HG02885 (cell line): ENCODE measurements around the gene CYTH1.
"Not testable (repeated sequence)": the region's sequence is repeated elsewhere in the genome, so short reads cannot be mapped to it uniquely, and the experiment has no call there.

Experiments used
- ATAC-seq: cut with Tn5 transposase; IDR thresholded peaks from one replicate; pipeline ENCODE4 v1.9.1; 2021; ENCODE audit warnings: mild to moderate bottlenecking; ENCODE audit not compliant: unreplicated experiment, poor library complexity

Gene CYTH1

DNA sequence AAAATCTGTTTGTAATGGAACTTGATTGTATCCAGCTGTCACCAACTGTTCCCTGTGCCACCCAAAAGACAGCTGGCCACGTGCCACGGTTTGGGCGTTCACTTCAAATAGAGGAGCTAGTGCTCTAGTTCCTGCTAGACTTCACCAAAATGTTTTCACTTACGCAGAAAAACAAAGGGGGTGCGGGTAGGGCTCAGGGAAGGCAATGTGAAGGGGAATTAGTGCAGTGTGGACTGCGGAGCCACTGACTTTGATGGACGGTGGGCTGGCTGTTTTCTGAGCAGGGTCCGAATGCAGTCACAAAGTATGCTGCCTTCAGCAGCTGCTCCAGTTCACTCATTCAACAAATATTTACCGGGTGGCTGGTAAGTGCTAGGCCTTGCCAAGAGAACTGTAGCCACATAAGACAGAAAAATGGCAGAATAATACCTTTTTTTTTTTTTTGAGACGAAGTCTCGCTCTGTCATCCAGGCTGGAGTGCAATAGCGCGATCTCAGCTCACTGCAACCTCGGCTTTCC lies 7.6 kb upstream of the CYTH1 start:
- ATAC-seq = no peak

GRCh38 chr17:78789149-78789662 lies 7.1 kb upstream of the CYTH1 start:
- ATAC-seq = no peak

DNA sequence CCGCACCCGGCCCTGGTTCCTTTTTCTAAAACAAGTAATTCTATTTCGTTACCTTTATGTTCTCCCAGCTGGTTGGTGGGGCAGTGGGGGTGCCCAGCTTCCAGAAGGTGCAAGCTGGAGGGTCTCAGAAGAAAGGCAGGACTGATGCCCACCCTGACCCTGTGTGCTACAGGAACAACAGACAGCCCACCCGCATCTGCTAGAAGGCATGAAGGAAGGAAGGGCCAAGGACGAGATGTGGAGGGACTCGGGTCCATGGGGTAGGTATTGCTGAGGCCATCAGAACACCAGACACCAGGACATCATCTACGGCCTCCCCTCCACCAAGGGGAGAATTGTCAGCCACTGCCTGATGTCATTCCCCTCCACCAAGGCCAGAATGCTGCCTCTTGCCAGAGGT lies 6.4 kb upstream of the CYTH1 start:
- ATAC-seq = no peak

- ATAC-seq = no peak
Measured at GRCh38 chr17:78787444-78787843, 5.4 kb upstream of the CYTH1 start.

DNA sequence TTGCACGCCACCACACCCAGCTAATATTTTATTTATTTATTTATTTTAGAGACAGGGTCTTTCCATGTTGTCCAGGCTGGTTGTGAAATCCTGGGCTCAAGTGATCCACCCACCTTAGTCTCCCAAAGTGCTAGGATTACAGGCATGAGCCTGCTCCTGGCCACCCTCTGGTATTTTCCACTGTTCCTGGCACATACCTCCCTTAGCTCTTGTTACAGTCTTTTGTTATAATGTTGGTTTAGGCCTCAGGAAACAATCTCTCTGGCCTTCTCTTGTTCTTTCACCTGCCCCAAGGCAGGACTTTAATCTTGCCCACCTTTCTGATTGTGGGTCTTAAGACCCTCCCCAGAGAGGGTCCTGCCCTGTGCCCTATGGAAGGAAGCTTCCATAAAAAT lies 3.6 kb upstream of the CYTH1 start:
- no peak for ATAC-seq

- no peak for ATAC-seq
Measured at GRCh38 chr17:78785011-78785662, 3.1 kb upstream of the CYTH1 start.

- no peak for ATAC-seq
Measured at GRCh38 chr17:78784352-78784751, 2.3 kb upstream of the CYTH1 start.

DNA sequence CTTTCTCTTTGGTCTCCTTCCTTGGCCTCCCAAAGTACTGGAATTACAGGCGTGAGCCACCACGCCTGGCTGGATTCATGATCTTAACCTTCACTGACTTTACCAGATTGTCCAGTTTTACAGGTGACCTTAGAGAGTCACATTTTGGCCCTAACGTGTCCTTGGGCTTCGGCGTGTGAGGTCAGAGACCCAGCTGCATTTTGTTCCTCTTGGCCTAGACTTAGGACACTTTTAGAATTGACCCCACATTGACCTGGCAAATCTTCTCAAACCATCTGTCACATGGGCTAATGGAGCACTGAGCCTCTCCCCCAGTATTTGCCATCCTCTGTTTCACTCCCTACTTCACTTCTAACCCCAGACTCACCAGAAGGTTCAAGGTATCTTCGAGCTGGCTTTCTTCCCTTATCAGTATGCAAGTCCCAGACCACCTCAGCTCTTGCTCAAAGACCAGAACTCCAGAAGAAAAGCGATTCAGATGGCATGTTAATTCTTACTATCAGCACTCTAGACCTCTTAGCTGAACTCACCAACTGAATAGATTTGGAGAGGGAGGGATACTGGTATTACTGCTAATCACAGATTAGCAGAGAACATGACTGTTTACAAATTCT lies 1.7 kb upstream of the CYTH1 start:
- no peak for ATAC-seq

DNA sequence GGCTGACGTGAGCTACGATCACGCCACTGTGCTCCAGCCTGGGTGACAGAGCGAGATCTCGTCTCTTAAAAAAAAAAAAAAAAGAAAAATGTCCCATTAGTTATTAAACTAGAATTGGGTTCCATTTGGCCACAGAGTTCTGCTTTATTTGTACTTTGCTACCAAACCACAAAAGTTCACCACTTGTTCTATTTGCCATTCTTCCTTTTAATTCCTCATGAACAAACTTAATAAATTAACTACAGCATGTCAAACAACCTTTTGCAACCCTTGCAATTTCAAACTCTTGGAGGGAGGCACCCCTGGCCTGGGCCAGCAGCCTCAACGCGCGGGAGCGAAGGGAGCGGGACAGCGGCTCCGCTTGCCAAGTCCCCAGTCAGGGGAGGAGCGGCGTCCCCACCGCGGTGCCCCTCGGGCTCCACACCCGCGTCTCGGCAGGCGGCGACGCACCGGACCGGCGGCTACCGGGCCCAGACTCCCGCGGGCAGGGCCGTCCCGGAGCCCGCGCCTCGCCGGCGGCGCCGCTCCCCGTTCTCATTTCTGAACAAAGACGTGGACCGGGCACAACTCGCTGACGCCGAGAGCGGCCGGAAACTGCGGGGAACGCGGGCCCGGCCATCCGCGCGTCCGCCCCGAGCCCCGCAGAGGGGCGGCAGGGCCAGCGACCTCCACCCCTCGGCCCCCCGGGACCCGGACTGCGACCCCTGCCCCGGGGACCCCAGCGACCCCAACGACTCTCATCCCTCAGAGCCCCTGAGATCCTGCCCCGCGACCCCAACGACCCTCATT lies 775 bp downstream of the CYTH1 start:
- ATAC-seq = peak; percentile 18

DNA sequence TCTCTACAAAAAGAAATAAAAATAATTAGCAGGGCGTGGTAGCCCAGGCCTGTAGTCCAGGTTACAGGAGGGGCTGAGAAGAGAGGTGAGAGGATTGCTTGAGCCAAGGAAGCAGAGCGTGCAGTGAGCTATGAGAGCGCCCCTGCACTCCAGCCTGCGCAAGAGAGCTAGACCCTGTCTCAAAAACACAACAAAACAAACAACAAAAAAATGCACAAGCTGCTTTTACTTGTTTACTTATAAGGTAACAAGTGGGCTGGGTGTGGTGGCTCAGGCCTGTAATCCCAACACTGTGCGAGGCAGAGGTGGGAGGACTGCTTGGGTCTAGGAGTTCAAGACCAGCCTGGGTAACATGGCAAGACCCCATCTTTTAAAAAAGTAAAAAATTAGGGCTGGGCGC lies 1.7 kb downstream of the CYTH1 start:
- no peak for ATAC-seq

- no peak for ATAC-seq
Measured at GRCh38 chr17:78779850-78780249, 2.2 kb downstream of the CYTH1 start.

GRCh38 chr17:78779286-78779651 lies 2.8 kb downstream of the CYTH1 start:
- ATAC-seq = not testable (repeated sequence)

DNA sequence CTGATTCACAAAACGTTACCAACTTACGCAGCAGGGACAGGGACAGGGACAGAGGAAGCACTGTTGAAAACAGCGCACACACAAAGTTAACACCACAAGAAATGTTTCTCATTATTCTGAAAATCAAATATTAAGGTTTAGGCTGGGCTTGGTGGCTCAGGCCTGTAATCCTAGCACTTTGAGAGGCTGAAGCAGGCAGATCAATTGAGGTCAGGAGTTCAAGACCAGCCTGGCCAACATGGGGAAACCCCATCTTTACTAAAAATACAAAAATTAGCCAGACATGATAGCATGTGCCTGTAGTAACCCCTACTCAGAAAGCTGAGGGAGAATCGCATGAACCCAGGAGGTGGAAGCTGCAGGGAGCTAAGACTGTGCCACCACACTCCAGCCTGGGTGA lies 4.2 kb downstream of the CYTH1 start:
- ATAC-seq = no peak

DNA sequence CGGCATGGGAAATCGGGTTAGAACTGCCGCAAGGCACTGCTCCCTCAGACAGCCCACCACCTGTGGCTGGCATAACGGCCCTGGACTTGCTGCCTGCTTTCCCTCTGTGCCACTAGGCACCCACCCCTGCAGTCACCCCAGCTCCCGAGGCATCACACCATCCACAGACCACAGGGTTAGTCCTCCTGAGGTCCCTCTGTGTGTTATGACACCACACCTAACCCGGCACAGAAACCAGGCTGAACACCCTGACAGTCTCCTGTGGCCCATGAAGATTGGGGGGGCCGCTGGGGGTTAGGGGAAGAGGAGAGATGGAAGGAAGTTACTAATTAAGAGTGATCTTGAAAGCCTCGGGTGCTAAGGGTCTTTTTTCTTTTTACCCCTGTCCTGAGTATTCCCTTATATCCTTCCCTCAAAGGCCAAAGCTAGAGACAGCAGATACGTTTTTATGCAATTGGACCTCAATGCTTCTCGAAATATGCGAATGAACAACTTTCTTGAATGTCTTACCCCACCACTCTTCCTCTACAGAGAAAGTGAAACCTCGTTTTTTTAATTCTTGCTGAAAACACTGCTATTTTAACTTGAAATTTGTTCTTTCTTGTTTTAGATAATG lies 7.0 kb downstream of the CYTH1 start:
- ATAC-seq = no peak

DNA sequence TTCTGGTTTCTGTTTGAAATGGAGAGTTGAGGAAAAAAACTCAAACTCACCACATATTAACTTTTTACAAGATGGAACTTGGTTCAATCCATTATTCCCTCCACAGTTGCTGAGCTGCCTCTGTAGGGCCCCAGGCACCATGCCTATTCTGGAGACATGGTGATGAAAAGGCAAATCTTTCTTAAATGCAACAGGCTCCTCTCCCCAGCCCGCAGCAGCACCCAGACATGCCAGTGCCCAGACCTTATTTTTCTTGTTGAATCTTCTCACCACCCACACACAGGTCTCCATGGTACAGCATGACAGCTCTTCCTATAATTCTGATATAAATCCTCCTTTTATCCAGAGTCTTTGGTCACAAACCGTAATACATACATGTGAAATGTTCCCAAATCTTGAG lies 7.6 kb downstream of the CYTH1 start:
- no peak for ATAC-seq

- no peak for ATAC-seq
Measured at GRCh38 chr17:78771758-78772382, 10.2 kb downstream of the CYTH1 start.

GRCh38 chr17:78769196-78769773 lies 12.8 kb downstream of the CYTH1 start:
- ATAC-seq = no peak

GRCh38 chr17:78767806-78768205 lies 14.3 kb downstream of the CYTH1 start:
- ATAC-seq = no peak

DNA sequence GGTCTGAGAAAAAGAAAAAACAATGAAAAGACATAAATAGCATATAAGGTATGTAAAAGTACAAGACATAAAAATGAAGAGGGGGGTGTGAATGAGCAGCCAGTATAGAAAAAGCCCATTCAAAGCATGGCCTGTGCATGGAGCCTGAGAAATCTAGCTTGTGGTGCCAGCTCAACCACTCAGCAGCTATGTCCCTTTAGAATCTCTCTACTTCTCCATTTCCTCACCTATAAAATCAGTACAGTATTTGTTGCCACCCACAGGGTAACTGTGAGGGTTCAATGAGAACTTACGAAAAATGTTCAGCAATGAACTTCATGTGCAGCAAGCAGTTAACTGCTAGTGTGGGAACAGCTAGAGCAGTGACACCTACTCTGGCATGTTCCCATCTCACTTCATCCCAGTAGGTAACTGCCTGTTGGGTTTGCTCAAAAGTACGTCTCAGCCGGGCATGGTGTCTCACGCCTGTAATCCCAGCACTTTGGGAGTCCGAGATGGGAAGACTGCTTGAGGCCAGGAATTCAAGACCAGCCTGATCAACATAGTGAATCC lies 15.3 kb downstream of the CYTH1 start:
- ATAC-seq = no peak

DNA sequence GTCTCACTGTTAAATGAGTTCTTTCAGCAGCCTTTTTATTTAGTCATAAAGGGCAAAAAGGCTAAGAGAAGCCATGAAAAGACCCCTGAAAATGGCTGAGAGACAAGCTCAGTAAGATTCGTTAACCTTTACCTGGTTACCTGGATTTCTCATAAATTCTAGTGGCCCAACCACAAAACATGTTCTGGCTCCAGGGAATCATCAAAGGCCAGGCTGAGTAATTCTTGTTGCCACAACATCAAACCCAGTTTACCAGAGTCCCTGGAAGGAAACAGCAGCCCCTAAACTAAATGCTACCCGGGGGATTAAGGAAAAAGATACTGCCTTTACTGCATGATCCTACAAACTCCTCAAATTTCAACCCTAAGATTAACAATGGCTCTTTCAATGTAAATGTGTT lies 15.8 kb downstream of the CYTH1 start:
- ATAC-seq = no peak
